ENCODE results near the gene DOCK9. TPM values are rescaled to one million over a fixed set of nuclear protein-coding genes. Genes with fewer than 3 reads are reported as not detected.

The DOCK9 gene
- total RNA-seq, 1 experiment from 2014 or later = 4.5 TPM

DNA sequence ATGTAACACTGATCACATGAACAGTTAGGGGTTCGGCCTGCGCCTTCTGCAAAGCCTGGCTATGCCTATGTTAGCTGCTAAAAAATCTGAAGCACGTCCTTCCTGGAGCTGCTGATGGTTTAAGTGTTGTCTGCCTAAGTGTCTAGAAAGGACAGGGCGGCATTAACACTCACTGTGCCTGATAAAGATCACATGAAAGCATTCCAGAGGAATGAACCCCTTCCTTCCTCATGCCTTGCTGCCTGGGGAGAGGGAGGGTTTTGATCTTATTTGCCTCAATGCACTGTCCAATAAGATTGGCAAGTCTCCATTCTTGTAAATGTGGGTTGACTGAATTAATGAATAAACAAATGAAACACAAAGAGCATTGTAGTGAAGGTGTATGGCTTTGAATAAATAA is 5.2 kb downstream of the DOCK9 start:
- intact Hi-C loops (cut with micrococcal nuclease; ENCODE audit: unreplicated experiment) = no loop called here
- Histone ChIP-seq H3K36me3 (ENCODE audit: insufficient read depth, low read length, poor library complexity, severe bottlenecking) (no peaks in the 10 kb centered on the region), H3K4me3 (ENCODE audit: low read depth, low read length, poor library complexity, severe bottlenecking) (no peak overlapping the region), H3K27ac (ENCODE audit: low read depth, low read length, poor library complexity, severe bottlenecking) (peak overlapping the region; percentile 47), H3K4me1 (ENCODE audit: insufficient read depth, low read length, poor library complexity, severe bottlenecking) (peaks cover 35% of the 10 kb centered on the region), H3K9me3 (ENCODE audit: low read depth, low read length, poor library complexity, severe bottlenecking) (no peaks in the 10 kb centered on the region), H3K27me3 (replicated peaks; ENCODE audit: insufficient read depth, low read depth, low read length, poor library complexity) (no peaks in the 10 kb centered on the region)
- peak; percentile 91 for DNase-seq (ENCODE audit: low spot score)
- POLR2A ChIA-PET (ENCODE audit: low non-redundant PET) = no interaction called here
- no peak for TF ChIP-seq EZH2 (IDR thresholded peaks at IDR 0.05; ENCODE audit: borderline replicate concordance, low read depth, low read length, poor library complexity, severe bottlenecking)
- TF ChIP-seq, protein P1, sequence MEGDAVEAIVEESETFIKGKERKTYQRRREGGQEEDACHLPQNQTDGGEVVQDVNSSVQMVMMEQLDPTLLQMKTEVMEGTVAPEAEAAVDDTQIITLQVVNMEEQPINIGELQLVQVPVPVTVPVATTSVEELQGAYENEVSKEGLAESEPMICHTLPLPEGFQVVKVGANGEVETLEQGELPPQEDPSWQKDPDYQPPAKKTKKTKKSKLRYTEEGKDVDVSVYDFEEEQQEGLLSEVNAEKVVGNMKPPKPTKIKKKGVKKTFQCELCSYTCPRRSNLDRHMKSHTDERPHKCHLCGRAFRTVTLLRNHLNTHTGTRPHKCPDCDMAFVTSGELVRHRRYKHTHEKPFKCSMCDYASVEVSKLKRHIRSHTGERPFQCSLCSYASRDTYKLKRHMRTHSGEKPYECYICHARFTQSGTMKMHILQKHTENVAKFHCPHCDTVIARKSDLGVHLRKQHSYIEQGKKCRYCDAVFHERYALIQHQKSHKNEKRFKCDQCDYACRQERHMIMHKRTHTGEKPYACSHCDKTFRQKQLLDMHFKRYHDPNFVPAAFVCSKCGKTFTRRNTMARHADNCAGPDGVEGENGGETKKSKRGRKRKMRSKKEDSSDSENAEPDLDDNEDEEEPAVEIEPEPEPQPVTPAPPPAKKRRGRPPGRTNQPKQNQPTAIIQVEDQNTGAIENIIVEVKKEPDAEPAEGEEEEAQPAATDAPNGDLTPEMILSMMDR (conservative IDR thresholded peaks at IDR 0.05; ENCODE audit: low read depth, low read length) = no peak
- CTCF ChIA-PET = no interaction called here
- BruUV-seq (replicated peaks) = no TSS peak

DNA sequence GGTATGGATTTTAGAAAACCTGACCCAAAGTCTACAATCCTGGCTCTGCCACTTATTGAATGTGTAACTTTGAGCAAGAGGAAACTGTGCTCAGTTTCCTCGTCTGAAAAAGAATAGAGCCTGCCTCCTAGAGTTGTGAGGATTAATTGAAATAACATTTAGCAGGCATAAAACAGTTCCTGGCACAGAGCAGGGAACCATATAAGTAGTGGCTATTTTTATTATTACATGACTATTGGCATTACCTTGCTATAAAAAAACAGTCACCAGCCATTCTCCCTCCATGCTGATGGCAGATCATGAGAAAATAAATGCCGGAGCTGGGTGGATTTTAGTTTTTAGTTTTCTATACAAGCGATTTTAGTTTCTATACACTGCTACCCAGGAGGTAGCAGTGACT is 5.8 kb downstream of the DOCK9 start:
- no peaks in the 10 kb centered on the region for H3K27me3 ChIP-seq (replicated peaks; ENCODE audit: insufficient read depth, low read depth, low read length, poor library complexity)
- DNase-seq (ENCODE audit: low spot score) = no peak
- intact Hi-C loops (cut with micrococcal nuclease; ENCODE audit: unreplicated experiment) = no loop called here
- H3K4me3 ChIP-seq (ENCODE audit: low read depth, low read length, poor library complexity, severe bottlenecking) = no peak overlapping the region
- POLR2A ChIA-PET (ENCODE audit: low non-redundant PET) = no interaction called here
- peak overlapping the region; percentile 47 for H3K27ac ChIP-seq (ENCODE audit: low read depth, low read length, poor library complexity, severe bottlenecking)
- BruUV-seq (replicated peaks) = no TSS peak
- no peaks in the 10 kb centered on the region for H3K36me3 ChIP-seq (ENCODE audit: insufficient read depth, low read length, poor library complexity, severe bottlenecking)
- CTCF ChIA-PET = no interaction called here
- TF ChIP-seq, protein P1 (conservative IDR thresholded peaks at IDR 0.05; ENCODE audit: low read depth, low read length) = no peak
- no peak for TF ChIP-seq EZH2 (IDR thresholded peaks at IDR 0.05; ENCODE audit: borderline replicate concordance, low read depth, low read length, poor library complexity, severe bottlenecking)
- no peaks in the 10 kb centered on the region for H3K9me3 ChIP-seq (ENCODE audit: low read depth, low read length, poor library complexity, severe bottlenecking)
- peaks cover 34% of the 10 kb centered on the region for H3K4me1 ChIP-seq (ENCODE audit: insufficient read depth, low read length, poor library complexity, severe bottlenecking)

DNA sequence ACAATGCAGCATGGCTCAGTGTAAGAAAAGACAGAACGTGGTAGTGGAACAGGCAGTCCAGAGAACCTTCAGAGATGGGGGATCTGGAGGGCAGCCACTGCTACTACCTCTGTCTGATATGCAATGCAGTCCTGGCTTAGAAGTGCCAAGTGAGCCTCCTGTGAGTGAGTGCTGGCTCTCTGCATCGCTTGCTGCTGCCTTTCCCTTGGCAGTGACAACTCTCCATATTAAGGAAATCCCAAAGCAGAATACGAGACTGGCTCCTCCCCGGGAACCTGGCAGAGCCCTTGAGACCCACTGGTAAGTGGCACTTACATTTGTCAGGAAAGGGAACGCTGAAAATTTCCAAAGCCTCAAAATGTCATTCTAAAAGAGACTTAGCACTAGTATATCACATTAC is 7.5 kb downstream of the DOCK9 start:
- H3K4me1 ChIP-seq (ENCODE audit: insufficient read depth, low read length, poor library complexity, severe bottlenecking) = peaks cover 24% of the 10 kb centered on the region
- intact Hi-C loops (cut with micrococcal nuclease; ENCODE audit: unreplicated experiment) = no loop called here
- no peaks in the 10 kb centered on the region for H3K9me3 ChIP-seq (ENCODE audit: low read depth, low read length, poor library complexity, severe bottlenecking)
- no peaks in the 10 kb centered on the region for H3K27me3 ChIP-seq (replicated peaks; ENCODE audit: insufficient read depth, low read depth, low read length, poor library complexity)
- H3K4me3 ChIP-seq (ENCODE audit: low read depth, low read length, poor library complexity, severe bottlenecking) = no peak overlapping the region
- no peak overlapping the region for H3K27ac ChIP-seq (ENCODE audit: low read depth, low read length, poor library complexity, severe bottlenecking)
- ChIA-PET CTCF (no interaction called here), POLR2A (ENCODE audit: low non-redundant PET) (no interaction called here)
- no peaks in the 10 kb centered on the region for H3K36me3 ChIP-seq (ENCODE audit: insufficient read depth, low read length, poor library complexity, severe bottlenecking)
- DNase-seq (ENCODE audit: low spot score) = no peak
- BruUV-seq (replicated peaks) = no TSS peak
- TF ChIP-seq, protein P1 (conservative IDR thresholded peaks at IDR 0.05; ENCODE audit: low read depth, low read length) = no peak
- TF ChIP-seq EZH2 (IDR thresholded peaks at IDR 0.05; ENCODE audit: borderline replicate concordance, low read depth, low read length, poor library complexity, severe bottlenecking) = no peak

Data from A673 (cell line).